Measurements from ENCODE around the gene REC114. TPM values are rescaled to one million over a fixed set of nuclear protein-coding genes. Genes with fewer than 3 reads are reported as not detected.

The REC114 gene
- total RNA-seq, 1 experiment from 2014 or later = not detected

GRCh38 chr15:73573037-73573436 lies 130.1 kb downstream of the REC114 start (continued):
- TF ChIP-seq IRF2 (CRISPR knock-in tag; IDR thresholded peaks at IDR 0.05; ENCODE audit: borderline replicate concordance, low read depth) = no peak
- TF ChIP-seq, protein P1, sequence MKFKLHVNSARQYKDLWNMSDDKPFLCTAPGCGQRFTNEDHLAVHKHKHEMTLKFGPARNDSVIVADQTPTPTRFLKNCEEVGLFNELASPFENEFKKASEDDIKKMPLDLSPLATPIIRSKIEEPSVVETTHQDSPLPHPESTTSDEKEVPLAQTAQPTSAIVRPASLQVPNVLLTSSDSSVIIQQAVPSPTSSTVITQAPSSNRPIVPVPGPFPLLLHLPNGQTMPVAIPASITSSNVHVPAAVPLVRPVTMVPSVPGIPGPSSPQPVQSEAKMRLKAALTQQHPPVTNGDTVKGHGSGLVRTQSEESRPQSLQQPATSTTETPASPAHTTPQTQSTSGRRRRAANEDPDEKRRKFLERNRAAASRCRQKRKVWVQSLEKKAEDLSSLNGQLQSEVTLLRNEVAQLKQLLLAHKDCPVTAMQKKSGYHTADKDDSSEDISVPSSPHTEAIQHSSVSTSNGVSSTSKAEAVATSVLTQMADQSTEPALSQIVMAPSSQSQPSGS (CRISPR knock-in tag; IDR thresholded peaks at IDR 0.05; ENCODE audit: borderline replicate concordance, low read depth) = no peak
- no peak for TF ChIP-seq TEAD1 (CRISPR knock-in tag; IDR thresholded peaks at IDR 0.05)
- no peak for TF ChIP-seq RELA (CRISPR knock-in tag; IDR thresholded peaks at IDR 0.05; ENCODE audit: borderline replicate concordance)
- no peak for TF ChIP-seq ETV6 (CRISPR knock-in tag; IDR thresholded peaks at IDR 0.05)
- no peak for TF ChIP-seq CREB1 (CRISPR knock-in tag; IDR thresholded peaks at IDR 0.05)
- TF ChIP-seq, protein P2, sequence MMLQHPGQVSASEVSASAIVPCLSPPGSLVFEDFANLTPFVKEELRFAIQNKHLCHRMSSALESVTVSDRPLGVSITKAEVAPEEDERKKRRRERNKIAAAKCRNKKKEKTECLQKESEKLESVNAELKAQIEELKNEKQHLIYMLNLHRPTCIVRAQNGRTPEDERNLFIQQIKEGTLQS (CRISPR knock-in tag; conservative IDR thresholded peaks at IDR 0.05) = no peak
- no peak for TF ChIP-seq ZNF121 (CRISPR knock-in tag; IDR thresholded peaks at IDR 0.05)
- TF ChIP-seq ZNF232 (CRISPR knock-in tag; IDR thresholded peaks at IDR 0.05) = no peak
- TF ChIP-seq, protein P3, sequence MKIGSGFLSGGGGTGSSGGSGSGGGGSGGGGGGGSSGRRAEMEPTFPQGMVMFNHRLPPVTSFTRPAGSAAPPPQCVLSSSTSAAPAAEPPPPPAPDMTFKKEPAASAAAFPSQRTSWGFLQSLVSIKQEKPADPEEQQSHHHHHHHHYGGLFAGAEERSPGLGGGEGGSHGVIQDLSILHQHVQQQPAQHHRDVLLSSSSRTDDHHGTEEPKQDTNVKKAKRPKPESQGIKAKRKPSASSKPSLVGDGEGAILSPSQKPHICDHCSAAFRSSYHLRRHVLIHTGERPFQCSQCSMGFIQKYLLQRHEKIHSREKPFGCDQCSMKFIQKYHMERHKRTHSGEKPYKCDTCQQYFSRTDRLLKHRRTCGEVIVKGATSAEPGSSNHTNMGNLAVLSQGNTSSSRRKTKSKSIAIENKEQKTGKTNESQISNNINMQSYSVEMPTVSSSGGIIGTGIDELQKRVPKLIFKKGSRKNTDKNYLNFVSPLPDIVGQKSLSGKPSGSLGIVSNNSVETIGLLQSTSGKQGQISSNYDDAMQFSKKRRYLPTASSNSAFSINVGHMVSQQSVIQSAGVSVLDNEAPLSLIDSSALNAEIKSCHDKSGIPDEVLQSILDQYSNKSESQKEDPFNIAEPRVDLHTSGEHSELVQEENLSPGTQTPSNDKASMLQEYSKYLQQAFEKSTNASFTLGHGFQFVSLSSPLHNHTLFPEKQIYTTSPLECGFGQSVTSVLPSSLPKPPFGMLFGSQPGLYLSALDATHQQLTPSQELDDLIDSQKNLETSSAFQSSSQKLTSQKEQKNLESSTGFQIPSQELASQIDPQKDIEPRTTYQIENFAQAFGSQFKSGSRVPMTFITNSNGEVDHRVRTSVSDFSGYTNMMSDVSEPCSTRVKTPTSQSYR (CRISPR knock-in tag; IDR thresholded peaks at IDR 0.05) = no peak

GRCh38 chr15:73573572-73573971 lies 130.6 kb downstream of the REC114 start:
- no peak for DNase-seq (ENCODE audit: low spot score)
- no peaks in the 10 kb centered on the region for H3K27me3 Mint-ChIP-seq (ENCODE audit: low read depth)
- H3K4me3 Mint-ChIP-seq = no peak overlapping the region
- H3K4me1 Mint-ChIP-seq = peaks cover 8% of the 10 kb centered on the region
- CTCF ChIA-PET = interaction anchor here (1.4 kb wide), 1 partner anchor 13 kb away, joined by 3 read pairs; no protein-coding TSS in a partner anchor
- no peaks in the 10 kb centered on the region for H3K9me3 Mint-ChIP-seq
- TF ChIP-seq CREM (CRISPR knock-in tag; IDR thresholded peaks at IDR 0.05) = no peak
- no peak for TF ChIP-seq RORB (CRISPR knock-in tag; IDR thresholded peaks at IDR 0.05)
- TF ChIP-seq, protein P4, sequence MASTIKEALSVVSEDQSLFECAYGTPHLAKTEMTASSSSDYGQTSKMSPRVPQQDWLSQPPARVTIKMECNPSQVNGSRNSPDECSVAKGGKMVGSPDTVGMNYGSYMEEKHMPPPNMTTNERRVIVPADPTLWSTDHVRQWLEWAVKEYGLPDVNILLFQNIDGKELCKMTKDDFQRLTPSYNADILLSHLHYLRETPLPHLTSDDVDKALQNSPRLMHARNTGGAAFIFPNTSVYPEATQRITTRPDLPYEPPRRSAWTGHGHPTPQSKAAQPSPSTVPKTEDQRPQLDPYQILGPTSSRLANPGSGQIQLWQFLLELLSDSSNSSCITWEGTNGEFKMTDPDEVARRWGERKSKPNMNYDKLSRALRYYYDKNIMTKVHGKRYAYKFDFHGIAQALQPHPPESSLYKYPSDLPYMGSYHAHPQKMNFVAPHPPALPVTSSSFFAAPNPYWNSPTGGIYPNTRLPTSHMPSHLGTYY (CRISPR knock-in tag; IDR thresholded peaks at IDR 0.05) = no peak
- TF ChIP-seq ETV6 (CRISPR knock-in tag; IDR thresholded peaks at IDR 0.05) = no peak
- no peak for TF ChIP-seq E2F4 (CRISPR knock-in tag; IDR thresholded peaks at IDR 0.05; ENCODE audit: borderline replicate concordance, low read depth)
- TF ChIP-seq, protein P5, sequence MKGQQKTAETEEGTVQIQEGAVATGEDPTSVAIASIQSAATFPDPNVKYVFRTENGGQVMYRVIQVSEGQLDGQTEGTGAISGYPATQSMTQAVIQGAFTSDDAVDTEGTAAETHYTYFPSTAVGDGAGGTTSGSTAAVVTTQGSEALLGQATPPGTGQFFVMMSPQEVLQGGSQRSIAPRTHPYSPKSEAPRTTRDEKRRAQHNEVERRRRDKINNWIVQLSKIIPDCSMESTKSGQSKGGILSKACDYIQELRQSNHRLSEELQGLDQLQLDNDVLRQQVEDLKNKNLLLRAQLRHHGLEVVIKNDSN (CRISPR knock-in tag; IDR thresholded peaks at IDR 0.05) = no peak
- no peak for TF ChIP-seq TP53 (CRISPR knock-in tag; IDR thresholded peaks at IDR 0.05)
- no peak for TF ChIP-seq FOXJ3 (CRISPR knock-in tag; IDR thresholded peaks at IDR 0.05; ENCODE audit: borderline replicate concordance)
- TF ChIP-seq TEAD1 (CRISPR knock-in tag; IDR thresholded peaks at IDR 0.05) = no peak
- TF ChIP-seq GRHL2 (CRISPR knock-in tag; IDR thresholded peaks at IDR 0.05; ENCODE audit: insufficient replicate concordance, severe bottlenecking) = no peak
- TF ChIP-seq ZNF425 (CRISPR knock-in tag; conservative IDR thresholded peaks at IDR 0.05) = no peak
- POLR2A ChIA-PET = no interaction called here
- no peak for ATAC-seq
- H3K36me3 Mint-ChIP-seq = peaks cover 57% of the 10 kb centered on the region
- H3K27ac Mint-ChIP-seq = no peak overlapping the region
